GM21526 (cell line): ENCODE data around the gene NCR3LG1.
A peak's percentile ranks its signal among the peaks of the same experiment; 100 is the strongest.

Experiments used
- ATAC-seq: cut with Tn5 transposase; IDR thresholded peaks from one replicate; pipeline ENCODE4 v1.9.1; 2021; ENCODE audit warnings: moderate library complexity; ENCODE audit not compliant: unreplicated experiment, low FRiP score

NCR3LG1 gene

GRCh38 chr11:17369094-17369493 is 17.5 kb downstream of the NCR3LG1 start:
- no peak for ATAC-seq

- no peak for ATAC-seq
Observed at GRCh38 chr11:17369684-17370243, 18.2 kb downstream of the NCR3LG1 start.

- ATAC-seq, result no peak
Observed at GRCh38 chr11:17371614-17372013, 20.0 kb downstream of the NCR3LG1 start.

- ATAC-seq, result no peak
Observed at GRCh38 chr11:17375547-17375946, 23.9 kb downstream of the NCR3LG1 start.

- ATAC-seq, result no peak
Observed at GRCh38 chr11:17376493-17376892, 24.9 kb downstream of the NCR3LG1 start.

- ATAC-seq, result no peak
Observed at GRCh38 chr11:17378655-17379054, 27.1 kb downstream of the NCR3LG1 start.

GRCh38 chr11:17379383-17380180 is 28.0 kb downstream of the NCR3LG1 start:
- ATAC-seq, result no peak

GRCh38 chr11:17381156-17381555 is 29.6 kb downstream of the NCR3LG1 start:
- no peak for ATAC-seq

GRCh38 chr11:17382046-17382728 is 30.6 kb downstream of the NCR3LG1 start:
- ATAC-seq, result no peak

GRCh38 chr11:17383461-17383860 is 31.9 kb downstream of the NCR3LG1 start:
- no peak for ATAC-seq

- peak; percentile 60 for ATAC-seq
Observed at GRCh38 chr11:17384002-17384511, 32.5 kb downstream of the NCR3LG1 start.

- ATAC-seq, result no peak
Observed at GRCh38 chr11:17385492-17385891, 33.9 kb downstream of the NCR3LG1 start.

- ATAC-seq, result no peak
Observed at GRCh38 chr11:17385926-17386325, 34.3 kb downstream of the NCR3LG1 start.

GRCh38 chr11:17386331-17387084 is 34.9 kb downstream of the NCR3LG1 start:
- peak; percentile 49 for ATAC-seq

- ATAC-seq, result no peak
Observed at GRCh38 chr11:17387254-17387653, 35.7 kb downstream of the NCR3LG1 start.

GRCh38 chr11:17387811-17388210 is 36.2 kb downstream of the NCR3LG1 start:
- no peak for ATAC-seq

- peak; percentile 41 for ATAC-seq
Observed at GRCh38 chr11:17388609-17389210, 37.1 kb downstream of the NCR3LG1 start, which contains the start of gene KCNJ11. Gene KCNJ11, minus strand, starts transcription at chr11:17388659. Its CDS starts 568 bp downstream, at chr11:17388091.

GRCh38 chr11:17389211-17389956 is 37.8 kb downstream of the NCR3LG1 start:
- peak; percentile 57 for ATAC-seq

GRCh38 chr11:17389957-17390649 is 38.5 kb downstream of the NCR3LG1 start:
- no peak for ATAC-seq
